Duodenal mucosa (tissue), 2 donors: ENCODE results near the gene CLTA.

Experiments
- H3K27ac ChIP-seq: one replicate; pipeline ENCODE4 v1.7.0; 2013; ENCODE audit warnings: low read depth, low read length
- H3K27me3 ChIP-seq, 2 donors: one replicate each; pipeline ENCODE4 v1.7.0; 2013; ENCODE audit warnings: low read length in 2 of 2, control low read depth in 1 of 2; ENCODE audit not compliant: insufficient read depth in 2 of 2, control insufficient read depth in 1 of 2
- H3K36me3 ChIP-seq, 2 donors: one replicate each; pipeline ENCODE4 v1.7.0; 2013; ENCODE audit warnings: low read length in 2 of 2, control low read depth in 1 of 2; ENCODE audit not compliant: insufficient read depth in 2 of 2, control insufficient read depth in 1 of 2
- H3K4me1 ChIP-seq, 2 donors: one replicate each; pipeline ENCODE4 v1.7.0; 2013; ENCODE audit warnings: low read length in 2 of 2, control low read depth in 1 of 2; ENCODE audit not compliant: insufficient read depth in 2 of 2, control insufficient read depth in 1 of 2
- H3K4me3 ChIP-seq, 2 donors: one replicate each; pipeline ENCODE4 v1.7.0; 2013; ENCODE audit warnings: low read length in 2 of 2, low read depth in 1 of 2
- H3K9ac ChIP-seq, 2 donors: one replicate each; pipeline ENCODE4 v1.7.0; 2013; ENCODE audit warnings: low read length in 2 of 2, low read depth in 1 of 2
- H3K9me3 ChIP-seq, 2 donors: one replicate each; pipeline ENCODE4 v1.7.0; 2013; ENCODE audit warnings: low read length in 2 of 2, control low read depth in 1 of 2; ENCODE audit not compliant: control insufficient read depth in 1 of 2

Gene CLTA

GRCh38 chr9:36190388-36191289 is at the start of gene CLTA:
TSS of gene CLTA (plus strand) at chr9:36190921. CDS start at chr9:36191057, 136 bp downstream.
- peak within 1 kb of the TSS; percentile 90 to 93 for H3K4me3 ChIP-seq
- no peaks in the 10 kb centered on the region for H3K36me3 ChIP-seq
- H3K27ac ChIP-seq: peak within 1 kb of the TSS; percentile 86
- no peaks in the 10 kb centered on the region for H3K9me3 ChIP-seq
- H3K9ac ChIP-seq: peak within 1 kb of the TSS; percentile 84 to 90
- peaks cover 33 to 34% of the 10 kb centered on the region in 2 donors for H3K4me1 ChIP-seq
- no peaks in the 10 kb centered on the region for H3K27me3 ChIP-seq

- Histone ChIP-seq H3K27ac (no peak overlapping the region), H3K36me3 (peaks cover 0 to 8% of the 10 kb centered on the region in 2 donors), H3K4me3 (no peak overlapping the region), H3K9ac (no peak overlapping the region), H3K9me3 (peaks cover 10 to 13% of the 10 kb centered on the region in 2 donors), H3K27me3 (peaks cover 0 to 3% of the 10 kb centered on the region in 2 donors), H3K4me1 (peaks cover 70 to 71% of the 10 kb centered on the region in 2 donors)
Measured at GRCh38 chr9:36141288-36141687, 49.4 kb upstream of the CLTA start.

- Histone ChIP-seq H3K4me3 (no peak overlapping the region), H3K4me1 (peaks cover 70 to 71% of the 10 kb centered on the region in 2 donors), H3K27ac (no peak overlapping the region), H3K27me3 (peaks cover 0 to 3% of the 10 kb centered on the region in 2 donors), H3K36me3 (peaks cover 0 to 8% of the 10 kb centered on the region in 2 donors), H3K9me3 (peaks cover 10 to 15% of the 10 kb centered on the region in 2 donors), H3K9ac (no peak overlapping the region)
Measured at GRCh38 chr9:36141761-36142160, 49.0 kb upstream of the CLTA start.

- H3K27ac ChIP-seq: peak overlapping the region; percentile 69
- peaks cover 0 to 2% of the 10 kb centered on the region in 2 donors for H3K27me3 ChIP-seq
- H3K4me3 ChIP-seq: peak overlapping the region; percentile 46 to 53
- H3K9ac ChIP-seq: peak overlapping the region; percentile 48 to 58
- H3K4me1 ChIP-seq: peaks cover 65 to 66% of the 10 kb centered on the region in 2 donors
- H3K9me3 ChIP-seq: peaks cover 10 to 15% of the 10 kb centered on the region in 2 donors
- peaks cover 0 to 8% of the 10 kb centered on the region in 2 donors for H3K36me3 ChIP-seq
Measured at GRCh38 chr9:36142510-36143244, 48.0 kb upstream of the CLTA start.

- H3K4me3 ChIP-seq: peak overlapping the region; percentile 46 to 53
- peak overlapping the region; percentile 48 to 58 for H3K9ac ChIP-seq
- H3K27me3 ChIP-seq: no peaks in the 10 kb centered on the region
- peaks cover 66 to 68% of the 10 kb centered on the region in 2 donors for H3K4me1 ChIP-seq
- H3K9me3 ChIP-seq: peaks cover 10 to 15% of the 10 kb centered on the region in 2 donors
- no peak overlapping the region for H3K27ac ChIP-seq
- peaks cover 0 to 8% of the 10 kb centered on the region in 2 donors for H3K36me3 ChIP-seq
Measured at GRCh38 chr9:36143245-36143641, 47.5 kb upstream of the CLTA start.

GRCh38 chr9:36144309-36145232 is 46.1 kb upstream of the CLTA start:
- peak overlapping the region in 1 of 2 donors; percentile 58 for H3K9ac ChIP-seq
- no peaks in the 10 kb centered on the region for H3K27me3 ChIP-seq
- no peak overlapping the region for H3K4me3 ChIP-seq
- peaks cover 65 to 67% of the 10 kb centered on the region in 2 donors for H3K4me1 ChIP-seq
- H3K27ac ChIP-seq: no peak overlapping the region
- H3K9me3 ChIP-seq: peaks cover 10 to 15% of the 10 kb centered on the region in 2 donors
- peaks cover 0 to 8% of the 10 kb centered on the region in 2 donors for H3K36me3 ChIP-seq

- Histone ChIP-seq H3K27ac (no peak overlapping the region), H3K9me3 (peaks cover 10 to 15% of the 10 kb centered on the region in 2 donors), H3K9ac (no peak overlapping the region), H3K4me3 (no peak overlapping the region), H3K27me3 (no peaks in the 10 kb centered on the region), H3K36me3 (peaks cover 0 to 8% of the 10 kb centered on the region in 2 donors), H3K4me1 (peaks cover 56 to 65% of the 10 kb centered on the region in 2 donors)
Measured at GRCh38 chr9:36145970-36146369, 44.8 kb upstream of the CLTA start.

- peaks cover 10 to 15% of the 10 kb centered on the region in 2 donors for H3K9me3 ChIP-seq
- H3K4me3 ChIP-seq: no peak overlapping the region
- H3K9ac ChIP-seq: no peak overlapping the region
- H3K36me3 ChIP-seq: peaks cover 0 to 8% of the 10 kb centered on the region in 2 donors
- H3K4me1 ChIP-seq: peaks cover 56 to 64% of the 10 kb centered on the region in 2 donors
- H3K27me3 ChIP-seq: no peaks in the 10 kb centered on the region
- no peak overlapping the region for H3K27ac ChIP-seq
Measured at GRCh38 chr9:36146651-36147050, 44.1 kb upstream of the CLTA start.

- no peak overlapping the region for H3K27ac ChIP-seq
- H3K4me1 ChIP-seq: peaks cover 50 to 60% of the 10 kb centered on the region in 2 donors
- H3K9me3 ChIP-seq: peaks cover 10 to 15% of the 10 kb centered on the region in 2 donors
- peaks cover 0 to 8% of the 10 kb centered on the region in 2 donors for H3K36me3 ChIP-seq
- no peak overlapping the region for H3K9ac ChIP-seq
- no peaks in the 10 kb centered on the region for H3K27me3 ChIP-seq
- H3K4me3 ChIP-seq: no peak overlapping the region
Measured at GRCh38 chr9:36147441-36148175, 43.1 kb upstream of the CLTA start.
